Mesodermal cell (in vitro differentiated cells): ENCODE data around the gene DISC1.
"Not testable (repeated sequence)": the region's sequence is repeated elsewhere in the genome, so short reads cannot be mapped to it uniquely, and the experiment has no call there.

Source experiments
- H3K27ac ChIP-seq: 2 replicates; pipeline ENCODE4 v1.7.0; 2013; ENCODE audit warnings: mild to moderate bottlenecking, low read depth, low read length, moderate library complexity; ENCODE audit not compliant: severe bottlenecking
- H3K36me3 ChIP-seq: 2 replicates; pipeline ENCODE4 v1.7.1; 2013; ENCODE audit warnings: mild to moderate bottlenecking, low read length, moderate library complexity; ENCODE audit not compliant: control insufficient read depth, insufficient read depth
- H3K4me1 ChIP-seq: one replicate; pipeline ENCODE4 v1.7.1; 2013; ENCODE audit warnings: mild to moderate bottlenecking, low read length; ENCODE audit not compliant: insufficient read depth, control insufficient read depth, poor library complexity, severe bottlenecking
- H3K4me3 ChIP-seq: 2 replicates; pipeline ENCODE4 v1.7.0; 2013; ENCODE audit warnings: low read length, control low read depth, mild to moderate bottlenecking; ENCODE audit not compliant: insufficient read depth, poor library complexity, severe bottlenecking; ENCODE audit errors: extremely low read depth
- H3K9me3 ChIP-seq: 2 replicates; pipeline ENCODE4 v1.7.1; 2013; ENCODE audit warnings: mild to moderate bottlenecking, low read length, moderate library complexity; ENCODE audit not compliant: control insufficient read depth
- WGBS, 2 experiments: methylation state at CpG; one replicate each; pipeline ENCODE4 v1.1.5; 2013; ENCODE audit warnings: missing lambda C conversion rate in 2 of 2; ENCODE audit not compliant: insufficient coverage in 2 of 2; 5-methylcytosine and 5-hydroxymethylcytosine counted together

DISC1 gene

DNA sequence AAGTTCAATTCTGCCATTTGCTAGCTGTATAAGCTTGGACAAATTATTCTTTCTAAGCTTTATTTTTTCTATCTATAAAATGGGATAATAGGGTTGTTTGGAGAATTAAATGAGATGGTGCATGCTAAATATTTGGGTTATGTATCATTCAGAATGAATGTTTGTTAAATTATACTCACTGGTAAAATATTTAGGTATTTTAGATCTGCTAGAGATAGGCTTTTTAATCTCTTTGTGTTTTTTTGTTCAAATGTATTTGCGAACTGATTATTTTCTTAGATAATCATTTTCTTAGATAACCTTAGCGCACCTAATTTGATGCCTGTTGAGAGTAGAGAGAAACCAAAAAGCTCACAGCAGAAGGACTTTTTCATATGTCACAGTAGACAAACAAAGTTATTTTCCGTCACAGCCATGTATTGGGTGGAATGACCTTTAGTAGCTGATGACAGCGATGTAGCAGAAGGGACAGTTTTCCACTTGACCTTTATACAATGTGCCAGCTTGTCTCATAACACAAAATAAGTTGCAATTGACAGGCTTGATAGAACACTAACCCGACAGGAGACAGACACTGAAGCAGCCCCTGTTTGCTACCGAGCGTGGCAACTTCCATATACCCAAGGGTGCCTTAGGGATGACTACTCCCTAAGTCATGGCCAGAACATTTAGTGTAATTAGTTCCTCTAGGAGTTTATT lies 93.0 kb downstream of the DISC1 start:
- Histone ChIP-seq H3K4me1 (peaks cover under 1% of the 10 kb centered on the region), H3K4me3 (no peak overlapping the region), H3K36me3 (peaks cover 5% of the 10 kb centered on the region), H3K9me3 (no peaks in the 10 kb centered on the region), H3K27ac (no peak overlapping the region)
- 89 to 93% methylated on average over 2 to 4 of the region's 7 CpGs for WGBS, 2 experiments

DNA sequence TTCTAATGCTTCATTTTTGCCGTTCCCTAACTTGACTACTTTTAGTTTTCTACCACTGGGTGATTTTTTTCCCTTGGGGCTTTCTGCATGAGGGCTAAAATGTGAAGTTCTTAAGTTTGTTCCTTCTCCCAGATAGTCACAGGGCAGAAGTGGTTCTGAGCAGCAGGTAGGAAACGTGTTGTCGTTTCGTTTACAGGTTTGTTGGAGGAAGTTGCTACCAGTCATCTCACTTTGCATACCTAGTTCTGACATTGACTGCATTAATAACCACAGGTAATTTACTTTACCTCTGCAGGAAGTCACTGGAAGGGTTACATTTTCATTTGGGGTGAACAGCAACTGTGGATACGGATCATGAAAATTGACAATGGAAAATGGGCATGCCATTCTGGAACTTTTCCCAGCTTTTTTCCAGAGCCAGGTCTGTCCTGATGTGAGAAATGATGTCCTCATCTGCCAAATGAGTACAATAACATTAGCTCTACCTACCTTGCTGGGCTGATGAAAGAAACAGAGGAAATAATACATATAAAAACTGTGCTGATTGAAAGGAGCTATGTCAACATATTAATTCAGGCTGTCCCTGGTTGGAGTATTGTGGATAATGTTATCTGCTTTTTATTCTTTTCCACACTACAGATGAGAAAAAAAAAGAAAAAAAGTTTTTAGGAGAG lies 94.2 kb downstream of the DISC1 start:
- Histone ChIP-seq H3K4me1 (peaks cover 4% of the 10 kb centered on the region), H3K4me3 (no peak overlapping the region), H3K27ac (no peak overlapping the region), H3K36me3 (peaks cover 5% of the 10 kb centered on the region), H3K9me3 (no peaks in the 10 kb centered on the region)
- 96 to 100% methylated on average over 1 to 4 of the region's 5 CpGs for WGBS, 2 experiments

DNA sequence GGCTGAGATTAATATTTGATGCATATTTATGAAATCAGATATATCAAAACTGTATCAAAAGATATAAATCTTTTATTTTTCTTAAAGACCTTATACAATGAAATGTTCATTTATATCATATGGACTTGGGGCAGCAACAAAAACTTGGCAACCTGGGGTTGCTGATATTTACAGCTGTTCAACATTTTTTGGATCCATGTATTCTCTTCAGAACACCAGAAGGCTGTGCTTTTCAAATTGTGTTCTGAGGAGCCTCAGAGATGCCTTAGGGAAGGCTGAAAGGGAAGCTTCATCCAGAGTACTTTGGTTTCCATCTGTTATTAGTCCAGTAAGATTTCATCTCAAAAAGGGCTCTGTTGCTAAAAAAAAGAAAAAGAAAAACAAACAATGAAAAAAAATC lies 94.8 kb downstream of the DISC1 start:
- peaks cover 4% of the 10 kb centered on the region for H3K4me1 ChIP-seq
- H3K9me3 ChIP-seq, result no peaks in the 10 kb centered on the region
- H3K4me3 ChIP-seq, result no peak overlapping the region
- peaks cover 5% of the 10 kb centered on the region for H3K36me3 ChIP-seq
- no peak overlapping the region for H3K27ac ChIP-seq

DNA sequence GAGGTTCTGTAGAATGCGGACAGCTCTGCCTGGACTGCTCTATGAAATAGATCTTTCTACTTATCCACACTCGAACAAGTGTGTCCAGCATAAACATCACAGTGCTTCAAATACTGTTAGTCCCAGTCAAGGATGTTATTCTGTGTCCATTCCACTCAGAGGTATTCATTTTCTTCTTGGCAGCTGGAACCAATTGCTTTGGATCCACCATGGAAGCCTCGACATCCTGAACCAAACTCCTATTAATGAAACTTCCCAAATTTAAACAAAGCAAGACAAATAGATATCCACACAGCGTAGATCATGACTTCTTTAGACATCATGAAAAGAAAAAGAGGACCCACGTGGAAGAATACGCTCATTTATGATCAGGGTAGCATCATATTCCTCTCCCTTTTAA lies 95.8 kb downstream of the DISC1 start:
- H3K9me3 ChIP-seq, result no peaks in the 10 kb centered on the region
- no peak overlapping the region for H3K4me3 ChIP-seq
- H3K36me3 ChIP-seq, result peaks cover 5% of the 10 kb centered on the region
- H3K4me1 ChIP-seq, result peaks cover 4% of the 10 kb centered on the region
- WGBS, 2 experiments, result 85 to 96% methylated on average over 6 of the region's 6 CpGs
- H3K27ac ChIP-seq, result no peak overlapping the region

DNA sequence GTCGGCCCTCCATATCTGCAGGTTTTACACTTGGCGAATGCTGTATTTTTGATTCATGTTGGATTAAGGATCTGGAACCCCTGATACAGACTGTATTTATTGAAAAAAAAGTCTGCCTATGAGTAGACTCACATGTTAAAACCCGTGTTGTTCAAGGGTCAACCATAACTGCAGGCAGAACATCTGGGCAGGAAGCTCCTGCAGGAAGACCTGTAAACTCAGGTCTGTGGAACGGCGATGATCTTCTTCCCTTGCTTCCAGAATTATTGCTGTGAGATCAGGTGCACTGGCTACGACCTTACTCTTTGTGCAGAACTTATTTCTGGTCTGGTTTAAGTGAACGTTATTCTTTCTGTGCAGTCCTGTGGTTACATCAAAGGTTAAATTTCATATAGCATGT lies 96.6 kb downstream of the DISC1 start:
- no peaks in the 10 kb centered on the region for H3K9me3 ChIP-seq
- WGBS, 2 experiments, result 95% methylated on average over 5 to 6 of the region's 7 CpGs
- no peak overlapping the region for H3K27ac ChIP-seq
- H3K4me1 ChIP-seq, result peaks cover 4% of the 10 kb centered on the region
- H3K36me3 ChIP-seq, result peaks cover 5% of the 10 kb centered on the region
- H3K4me3 ChIP-seq, result no peak overlapping the region

DNA sequence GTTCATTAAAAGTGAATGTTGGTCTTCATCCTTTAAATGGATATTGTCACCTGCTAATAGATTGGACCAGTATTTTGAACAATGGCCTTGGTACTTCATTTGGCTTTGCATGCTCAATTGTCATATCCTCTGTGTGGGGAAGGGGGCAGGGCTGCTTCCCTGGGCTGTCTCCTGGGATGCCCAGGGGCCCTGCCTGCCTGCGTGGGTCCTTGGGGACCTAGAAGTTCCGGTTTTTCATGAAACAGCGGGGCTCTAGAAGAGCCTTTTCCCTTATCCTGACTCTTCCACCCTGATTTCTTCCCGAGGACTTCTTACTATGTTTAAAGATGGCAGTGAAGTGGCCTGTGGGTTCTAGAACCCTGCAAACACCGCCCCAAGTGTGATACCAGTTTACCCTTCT lies 97.5 kb downstream of the DISC1 start:
- Histone ChIP-seq H3K4me1 (peaks cover 4% of the 10 kb centered on the region), H3K4me3 (no peak overlapping the region)

DNA sequence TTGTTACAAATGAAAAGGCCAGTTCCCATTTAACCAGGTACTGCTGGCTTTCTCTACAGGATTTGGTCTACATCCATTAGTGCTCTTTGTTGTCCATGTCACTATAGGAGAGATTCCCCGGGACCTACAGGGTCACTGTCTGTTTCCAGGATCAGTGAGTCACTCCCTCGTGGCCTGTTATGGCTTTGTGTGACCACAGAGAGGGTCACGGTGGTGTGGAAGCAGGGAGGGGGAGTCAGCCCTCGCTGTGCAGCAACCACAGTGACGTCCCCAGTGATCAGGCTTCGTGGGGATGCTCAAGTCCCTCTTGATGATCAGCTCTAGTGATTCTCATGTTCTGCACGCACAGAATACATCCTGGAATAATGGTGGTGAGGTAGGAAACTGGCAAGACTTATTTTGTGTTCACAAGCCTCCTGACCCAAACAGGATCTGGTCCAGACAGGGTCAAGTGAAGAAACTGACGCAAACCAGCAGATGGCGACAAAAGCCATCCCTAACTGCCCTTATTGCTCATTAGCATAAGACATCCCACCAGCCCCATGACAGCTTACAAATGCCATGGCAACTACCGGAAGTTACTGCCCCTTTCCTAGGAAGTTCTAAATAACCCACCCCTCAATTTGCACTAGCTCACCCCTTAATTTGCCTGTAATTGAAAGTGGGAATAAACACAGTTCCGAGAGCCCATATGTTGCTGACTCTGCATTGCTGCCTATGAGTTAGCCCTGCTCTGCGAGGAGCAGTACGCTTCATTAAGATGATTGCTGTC lies 98.5 kb downstream of the DISC1 start:
- Histone ChIP-seq H3K9me3 (no peaks in the 10 kb centered on the region), H3K4me3 (no peak overlapping the region), H3K4me1 (peaks cover 4% of the 10 kb centered on the region), H3K36me3 (peaks cover 5% of the 10 kb centered on the region), H3K27ac (no peak overlapping the region)
- WGBS, 2 experiments, result 71 to 82% methylated on average over 10 to 12 of the region's 13 CpGs

More for the DNA sequence above, 97.5 kb downstream of the DISC1 start:
- Histone ChIP-seq H3K27ac (no peak overlapping the region), H3K36me3 (peaks cover 5% of the 10 kb centered on the region), H3K9me3 (no peaks in the 10 kb centered on the region)
- WGBS, 2 experiments, result 72 to 79% methylated on average over 2 of the region's 5 CpGs

DNA sequence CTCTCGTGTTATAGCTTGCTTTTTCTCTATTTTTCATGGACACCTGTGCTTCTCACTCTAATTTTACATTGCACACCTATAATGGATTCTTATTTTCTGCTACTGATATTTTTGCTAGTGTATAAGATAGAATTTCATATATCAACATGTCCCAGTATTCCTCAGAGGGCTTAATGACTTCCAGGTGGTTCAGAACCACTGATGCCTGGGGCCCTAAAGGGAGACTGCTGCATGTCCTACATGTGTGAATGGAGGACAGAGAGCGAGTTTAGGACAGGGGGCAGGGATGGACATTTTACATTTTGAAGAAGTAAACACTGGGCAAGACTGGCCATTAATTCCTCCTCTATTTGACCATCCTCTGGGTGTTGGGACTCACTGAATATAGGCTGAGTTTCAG lies 100.6 kb downstream of the DISC1 start:
- no CpG with 5 or more reads among the region's 2 CpGs for WGBS, 2 experiments
- Histone ChIP-seq H3K36me3 (no peaks in the 10 kb centered on the region), H3K4me3 (no peak overlapping the region), H3K4me1 (peaks cover 4% of the 10 kb centered on the region), H3K9me3 (peaks cover 8% of the 10 kb centered on the region), H3K27ac (no peak overlapping the region)

DNA sequence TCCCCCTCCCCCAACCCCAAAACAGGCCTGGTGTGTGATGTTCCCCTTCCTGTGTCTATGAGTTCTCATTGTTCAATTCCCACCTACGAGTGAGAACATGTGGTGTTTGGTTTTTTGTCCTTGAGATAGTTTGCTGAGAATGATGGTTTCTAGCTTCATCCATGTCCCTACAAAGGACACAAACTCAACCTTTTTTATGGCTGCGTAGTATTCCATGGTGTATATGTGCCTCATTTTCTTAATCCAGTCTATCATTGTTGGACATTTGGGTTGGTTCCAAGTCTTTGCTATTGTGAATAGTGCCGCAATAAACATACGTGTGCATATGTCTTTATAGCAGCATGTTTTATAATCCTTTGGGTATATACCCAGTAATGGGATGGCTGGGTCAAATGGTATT lies 102.4 kb downstream of the DISC1 start:
- H3K36me3 ChIP-seq, H3K4me3 ChIP-seq: not testable (repeated sequence)
- no CpG with 5 or more reads among the region's 4 CpGs for WGBS, 2 experiments

DNA sequence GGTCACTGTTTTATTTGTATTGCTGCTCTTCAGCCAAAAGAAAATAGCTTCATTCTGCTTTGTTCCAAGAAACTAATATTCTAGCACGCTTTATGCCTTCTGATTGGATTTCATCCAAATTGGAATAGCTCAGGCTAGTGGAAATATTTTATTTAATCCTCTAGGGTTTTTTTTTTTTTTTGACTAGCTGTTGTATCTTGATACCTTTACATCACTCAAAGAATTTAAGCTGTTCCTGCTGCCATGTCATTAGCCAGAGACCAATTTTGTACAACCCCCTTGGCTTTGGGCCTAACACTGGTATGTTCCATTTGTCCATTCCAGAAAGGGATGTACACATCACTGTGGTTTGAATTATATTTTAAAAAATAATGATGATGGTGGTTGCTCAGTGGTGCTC lies 103.0 kb downstream of the DISC1 start:
- Histone ChIP-seq H3K27ac (no peak overlapping the region), H3K4me3 (no peak overlapping the region), H3K4me1 (peaks cover 4% of the 10 kb centered on the region), H3K36me3 (no peaks in the 10 kb centered on the region), H3K9me3 (peaks cover 8% of the 10 kb centered on the region)
- no CpG with 5 or more reads among the region's 1 CpG for WGBS, 2 experiments

More for the DNA sequence above, 102.4 kb downstream of the DISC1 start:
- not testable (repeated sequence) for H3K4me1 ChIP-seq, H3K9me3 ChIP-seq, H3K27ac ChIP-seq

DNA sequence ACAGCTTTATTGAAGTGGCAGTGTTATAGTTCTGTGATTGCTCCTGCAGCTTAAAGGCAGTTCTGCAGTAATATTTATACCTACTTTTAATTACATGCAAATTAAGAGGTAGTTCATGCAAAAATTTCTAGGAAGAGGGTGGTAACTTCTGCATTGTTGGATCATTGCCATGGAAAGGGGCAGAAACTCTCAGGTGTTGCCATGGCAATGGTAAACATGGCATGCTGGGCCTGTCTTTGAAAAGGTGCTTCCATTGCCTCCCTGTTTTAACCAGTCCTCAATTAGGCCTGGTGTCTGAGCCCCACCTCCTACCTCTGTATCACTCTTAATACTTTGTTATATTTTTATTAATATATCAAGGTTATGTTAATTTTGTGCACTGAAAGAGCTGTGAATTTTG lies 104.7 kb downstream of the DISC1 start:
- H3K4me3 ChIP-seq, result no peak overlapping the region
- H3K4me1 ChIP-seq, result no peaks in the 10 kb centered on the region
- no peaks in the 10 kb centered on the region for H3K36me3 ChIP-seq
- peaks cover 8% of the 10 kb centered on the region for H3K9me3 ChIP-seq
- no peak overlapping the region for H3K27ac ChIP-seq
